DMS53 (cell line): ENCODE results near the gene MAGEB1.

Experiments
- DNase-seq: peaks from one replicate; lab custom pipeline; 2025; lab: John Stamatoyannopoulos, UW

Gene MAGEB1

GRCh38 chrX:30296408-30297254, 49.7 kb downstream of the MAGEB1 start:
- DNase-seq, result no peak

- no peak for DNase-seq
These were observed 54.3 kb downstream of the MAGEB1 start for GRCh38 chrX:30301208-30301607.
